Hematopoietic multipotent progenitor cell treated with erythropoietin and hydrocortisone succinate and interleukin-3 and kit ligand, for 6 days (in vitro differentiated cells): ENCODE data around the gene KMT5B.

Experiments
- DNase-seq: peaks from one replicate; pipeline ENCODE4 v3.0.0-alpha.2; 2015

KMT5B gene

DNA sequence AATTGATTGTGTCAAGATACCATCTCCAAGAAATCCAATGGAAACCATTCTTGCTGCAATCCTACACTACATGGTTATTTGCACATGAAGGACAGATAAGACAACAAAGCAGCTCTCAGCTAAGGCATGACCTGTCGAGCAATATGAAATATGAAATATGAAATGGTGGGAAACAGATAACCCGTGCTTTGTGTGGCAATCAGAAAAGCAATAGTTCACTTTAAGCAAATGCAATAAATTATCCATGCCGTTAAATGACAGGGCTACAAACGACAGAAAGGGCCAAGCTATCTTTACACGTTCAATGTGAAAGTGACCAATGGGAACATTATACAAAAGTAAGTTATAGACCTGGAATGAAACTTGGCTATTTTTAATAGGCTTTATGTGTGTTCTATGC is 35.2 kb downstream of the KMT5B start:
- DNase-seq = no peak

- DNase-seq = no peak
These were observed 39.2 kb downstream of the KMT5B start for GRCh38 chr11:68173926-68174325.

GRCh38 chr11:68169442-68169841 is 43.7 kb downstream of the KMT5B start:
- DNase-seq = no peak

GRCh38 chr11:68168694-68169093 is 44.4 kb downstream of the KMT5B start:
- DNase-seq = no peak

DNA sequence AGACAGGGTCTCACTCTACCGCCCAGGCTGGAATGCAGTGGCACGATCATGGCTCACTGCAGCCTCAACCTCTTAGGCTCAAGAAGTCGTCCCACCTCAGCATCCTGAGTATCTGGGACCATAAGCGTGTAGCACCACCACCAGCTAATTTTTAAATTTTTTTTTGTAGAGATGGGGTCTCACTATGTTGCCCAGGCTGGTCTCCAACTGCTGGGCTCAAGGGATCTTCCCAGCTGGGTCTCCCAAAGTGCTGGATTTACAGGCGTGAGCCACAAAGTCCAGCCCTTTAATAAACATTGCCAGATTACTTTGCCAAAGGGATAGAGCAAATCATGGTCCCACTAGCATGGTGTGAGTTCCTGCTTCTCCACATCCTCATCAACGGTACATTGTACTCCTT is 45.6 kb downstream of the KMT5B start:
- no peak for DNase-seq

DNA sequence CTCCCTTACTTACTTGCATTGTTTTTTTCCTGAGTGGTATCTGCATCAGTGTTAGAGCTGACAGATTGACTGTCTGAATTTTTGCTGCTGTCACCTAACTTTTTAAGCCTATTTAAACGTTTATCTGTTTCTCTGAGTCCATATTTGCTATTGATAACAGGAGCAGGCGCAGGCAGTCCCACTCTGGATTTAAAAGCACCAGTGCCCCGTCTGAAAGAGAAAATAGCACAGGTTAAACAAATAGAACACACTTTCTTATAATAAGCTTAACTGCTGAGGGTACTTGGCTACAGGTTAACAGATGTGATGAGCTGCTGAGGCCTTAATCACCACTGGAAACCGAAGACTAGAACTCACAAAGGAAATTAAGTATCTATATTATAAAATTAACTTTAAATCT is 46.1 kb downstream of the KMT5B start:
- no peak for DNase-seq

DNA sequence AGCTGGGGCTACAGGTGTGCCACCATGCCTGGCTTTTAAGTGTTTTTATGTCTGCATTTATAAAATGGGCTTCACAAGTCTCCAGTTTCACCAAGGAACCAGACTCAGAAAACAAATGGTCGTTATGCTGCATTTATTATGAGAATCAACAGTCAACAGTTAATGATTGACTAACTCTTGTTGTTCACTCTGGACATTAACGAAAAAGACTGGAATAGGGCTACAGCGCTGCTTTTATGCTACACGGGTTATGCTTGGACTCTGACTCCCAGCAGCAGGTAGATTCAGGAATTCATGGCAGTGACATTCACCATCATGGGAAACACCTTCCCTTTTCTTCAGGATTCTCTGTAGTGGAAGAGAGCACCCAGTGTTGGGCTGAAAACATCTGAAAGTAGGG is 47.5 kb downstream of the KMT5B start:
- no peak for DNase-seq

DNA sequence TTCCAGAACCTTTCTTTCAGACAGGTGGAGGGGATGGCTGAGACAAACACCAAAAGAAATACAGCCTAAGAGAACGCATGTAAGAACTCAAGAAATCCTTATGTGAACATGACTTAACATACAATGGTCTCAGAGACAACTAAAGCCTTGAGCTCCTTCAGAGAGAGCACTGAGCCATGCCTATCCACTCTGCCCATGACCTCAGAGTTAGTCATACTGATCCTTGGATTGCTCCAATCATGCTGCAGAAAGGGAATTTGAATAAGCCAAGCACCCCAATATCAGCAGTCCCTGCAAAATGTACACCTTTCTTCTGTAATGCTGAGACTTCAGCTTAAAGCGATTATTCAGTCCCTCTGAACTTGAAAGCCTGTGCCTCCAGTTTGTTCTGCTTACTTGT is 48.7 kb downstream of the KMT5B start:
- no peak for DNase-seq

DNA sequence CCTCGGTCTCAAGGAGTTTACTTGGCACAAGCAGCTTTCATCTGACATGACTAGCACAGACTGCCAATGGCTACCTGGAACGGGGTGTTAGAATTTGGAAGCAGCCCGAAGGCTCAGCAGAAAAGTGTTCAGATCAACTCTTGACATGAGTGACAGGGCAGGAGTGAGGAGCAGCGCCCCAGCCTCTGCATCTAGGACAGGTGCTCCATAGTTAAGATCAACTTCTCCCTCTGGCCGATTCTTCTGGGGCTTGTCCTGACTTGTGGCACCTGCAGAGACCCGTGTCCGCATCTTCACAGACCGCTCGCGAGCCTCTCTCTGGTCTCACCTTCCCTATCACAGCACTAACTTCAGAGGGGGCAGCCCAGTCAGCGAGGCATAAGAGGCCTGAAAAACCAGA is 49.4 kb downstream of the KMT5B start:
- DNase-seq = no peak

GRCh38 chr11:68160100-68160695 is 52.9 kb downstream of the KMT5B start:
- no peak for DNase-seq

- DNase-seq = no peak
These were observed 53.4 kb downstream of the KMT5B start for GRCh38 chr11:68159665-68160064.

DNA sequence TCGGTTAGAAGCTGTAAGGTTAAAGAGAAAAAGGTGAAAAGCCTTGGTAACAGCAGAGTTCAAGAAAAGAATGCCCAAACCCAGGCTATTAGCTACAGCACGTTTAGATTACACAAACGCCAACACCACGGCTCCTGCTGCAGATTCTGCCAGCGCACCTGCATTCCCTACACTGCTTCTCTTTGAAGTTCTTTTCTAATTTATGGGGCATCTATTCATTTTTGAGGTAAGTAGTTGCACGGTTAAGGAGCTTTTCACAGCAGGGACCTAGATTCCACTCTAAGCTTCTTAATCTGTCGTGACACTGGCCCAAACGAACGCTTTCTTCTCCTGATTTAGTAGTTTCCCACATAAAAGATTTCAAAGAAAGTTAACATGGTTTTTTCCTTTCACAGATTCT is 53.9 kb downstream of the KMT5B start:
- DNase-seq = no peak

DNA sequence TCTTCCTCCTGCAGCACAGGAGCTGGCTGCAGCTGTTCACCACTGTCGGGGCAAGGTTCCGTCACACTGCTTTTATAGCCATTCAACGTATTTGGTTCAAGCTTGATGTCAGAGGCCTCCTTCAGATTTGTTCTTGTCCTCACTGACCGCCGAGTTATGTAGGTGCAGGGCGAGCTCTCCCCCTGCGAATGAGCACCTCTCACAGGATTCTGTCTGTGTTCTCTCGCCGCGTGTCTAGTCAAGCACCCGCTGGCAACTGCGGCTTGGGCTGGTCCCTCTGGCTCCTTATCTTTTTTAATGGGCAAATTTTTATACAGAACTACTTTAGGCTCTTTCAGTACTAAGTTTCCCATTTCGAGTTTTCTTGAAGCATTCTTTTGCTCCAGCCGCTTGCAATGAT is 54.5 kb downstream of the KMT5B start:
- no peak for DNase-seq

GRCh38 chr11:68153742-68154141 is 59.4 kb downstream of the KMT5B start:
- DNase-seq = no peak

- peak; percentile 61 for DNase-seq
These were observed 63.1 kb downstream of the KMT5B start for GRCh38 chr11:68150037-68150436.

- DNase-seq = no peak
These were observed 63.7 kb downstream of the KMT5B start for GRCh38 chr11:68149417-68149816.

DNA sequence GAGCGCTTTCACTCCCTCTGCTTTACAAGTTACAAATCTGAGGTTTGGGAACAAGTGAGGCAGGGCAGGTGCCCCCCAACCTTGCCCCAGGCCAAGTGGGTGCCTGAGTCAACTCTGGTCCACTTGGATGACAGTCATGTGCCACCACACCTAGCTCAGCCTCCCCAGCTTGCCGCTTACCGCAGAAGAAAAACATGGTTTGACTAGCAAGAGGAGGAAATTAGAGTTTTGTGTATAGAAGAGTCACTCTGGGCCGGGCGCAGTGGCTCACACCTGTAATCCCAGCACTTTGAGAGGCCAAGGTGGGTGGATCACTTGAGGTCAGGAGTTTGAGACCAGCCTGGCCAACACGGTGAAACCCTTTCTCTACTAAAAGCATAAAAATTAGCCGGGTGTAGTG is 64.2 kb downstream of the KMT5B start:
- DNase-seq = no peak

GRCh38 chr11:68148071-68148805 is 64.9 kb downstream of the KMT5B start:
- no peak for DNase-seq

DNA sequence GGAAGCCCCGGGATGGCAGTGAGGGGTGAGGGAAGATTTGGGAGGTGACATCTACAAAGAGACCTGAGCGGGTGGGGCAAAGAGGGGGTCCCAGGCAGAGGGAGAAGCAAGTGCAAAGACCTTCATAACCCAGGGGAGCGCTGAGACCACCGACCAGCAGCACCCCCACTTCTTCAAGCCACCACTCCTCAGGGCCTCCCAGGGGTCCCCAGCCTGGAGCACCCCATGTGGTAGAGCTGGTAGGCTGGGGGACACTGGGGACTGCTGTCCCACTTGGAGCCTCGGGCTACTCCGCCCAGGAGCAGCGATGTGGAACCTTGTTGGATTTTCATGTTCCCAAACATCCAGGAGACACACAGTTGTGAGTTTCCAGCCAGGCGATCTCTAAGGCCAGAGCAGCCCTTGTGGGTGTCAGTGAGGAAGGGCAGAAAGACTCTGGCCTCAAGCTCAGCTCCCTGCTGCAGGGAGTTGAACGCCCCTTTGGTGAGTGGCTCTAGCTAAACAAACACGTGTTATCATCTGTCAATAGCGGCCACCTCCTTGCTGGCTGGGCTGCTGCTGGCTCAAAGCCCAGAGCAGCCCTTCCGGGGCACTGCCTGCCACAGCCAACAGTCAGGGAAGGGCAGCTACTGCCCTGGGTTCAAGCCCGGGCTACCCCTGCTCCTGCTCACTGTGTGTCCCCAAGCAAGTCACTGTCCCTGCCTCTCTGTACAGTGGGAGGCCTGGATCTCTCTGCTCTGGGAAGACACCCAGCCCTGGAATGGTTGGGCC is 66.2 kb downstream of the KMT5B start:
- peak; percentile 94 for DNase-seq

DNA sequence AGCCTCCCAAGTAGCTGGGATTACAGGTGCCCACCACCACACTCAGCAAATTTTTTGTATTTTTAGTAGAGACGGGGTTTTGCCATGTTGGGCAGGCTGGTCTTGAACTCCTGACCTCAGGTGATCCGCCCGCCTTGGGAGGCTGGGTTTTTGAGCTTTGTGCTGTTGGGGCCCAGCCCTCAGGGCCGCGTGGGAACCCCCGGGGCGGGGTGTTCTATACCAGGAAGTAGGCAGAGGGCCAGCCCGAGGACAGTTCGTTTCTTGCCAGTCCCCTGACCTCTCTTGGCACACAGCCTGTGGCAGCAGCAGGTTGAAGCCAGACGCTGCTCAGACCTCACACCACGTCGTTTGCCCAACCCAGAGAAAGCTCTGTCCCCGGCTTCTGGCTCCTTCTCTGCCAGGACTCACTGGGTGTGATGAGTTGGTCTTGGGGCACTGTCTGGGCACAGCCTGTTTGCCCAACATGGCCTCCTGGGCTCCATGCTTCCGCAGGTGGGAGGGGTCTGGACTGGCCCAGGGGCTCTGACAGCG is 67.0 kb downstream of the KMT5B start:
- peak; percentile 95 for DNase-seq

DNA sequence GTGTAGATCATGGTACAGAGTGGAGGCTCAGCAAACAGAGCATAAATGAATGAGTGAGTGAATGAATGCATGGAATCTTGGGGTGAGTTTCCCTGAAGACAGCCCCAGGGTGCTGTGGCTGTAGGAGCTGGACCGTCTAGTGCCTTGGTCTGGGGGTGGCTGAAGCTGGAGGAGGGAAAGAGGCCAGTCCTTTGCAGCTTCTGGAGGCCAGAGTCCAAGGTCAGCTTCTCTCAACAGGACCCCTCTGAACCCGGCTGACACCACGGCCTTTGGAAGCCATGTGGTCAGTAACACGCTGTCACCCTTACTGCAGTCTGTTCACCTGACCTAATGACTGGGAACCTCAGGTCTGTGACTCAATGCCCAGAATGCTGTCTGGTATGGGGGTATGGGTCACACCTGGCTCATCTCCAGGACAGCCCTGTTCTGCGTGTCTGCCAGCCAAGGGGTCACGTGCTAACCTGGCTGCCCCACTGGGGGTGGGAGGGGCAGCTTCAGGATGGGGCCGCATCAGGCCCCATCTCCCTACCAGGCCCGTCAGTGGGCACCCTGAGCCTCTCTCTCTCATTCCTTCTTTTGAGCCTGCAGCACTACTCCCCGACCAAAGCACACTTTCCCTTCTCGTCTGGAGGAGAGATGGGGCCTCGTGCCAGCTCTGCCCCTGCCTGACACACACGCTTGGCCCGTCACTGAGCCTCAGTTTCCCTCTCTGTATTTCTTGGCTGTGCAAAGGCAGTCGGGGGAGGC is 67.8 kb downstream of the KMT5B start:
- no peak for DNase-seq

- DNase-seq = no peak
These were observed 69.8 kb downstream of the KMT5B start for GRCh38 chr11:68143310-68143689.
